HG02759 (cell line): ENCODE data around the gene GLB1L.
"Not testable (repeated sequence)": the region's sequence is repeated elsewhere in the genome, so short reads cannot be mapped to it uniquely, and the experiment has no call there.

Experiments
- ATAC-seq: cut with Tn5 transposase; IDR thresholded peaks from one replicate; pipeline ENCODE4 v1.9.1; 2021; ENCODE audit warnings: mild to moderate bottlenecking, moderate library complexity; ENCODE audit not compliant: unreplicated experiment

The GLB1L gene

GRCh38 chr2:219281588-219281987 is 36.3 kb upstream of the GLB1L start:
- no peak for ATAC-seq

- ATAC-seq, result no peak
Measured at GRCh38 chr2:219280651-219281050, 35.4 kb upstream of the GLB1L start.

GRCh38 chr2:219279916-219280516 is 34.8 kb upstream of the GLB1L start:
- no peak for ATAC-seq

DNA sequence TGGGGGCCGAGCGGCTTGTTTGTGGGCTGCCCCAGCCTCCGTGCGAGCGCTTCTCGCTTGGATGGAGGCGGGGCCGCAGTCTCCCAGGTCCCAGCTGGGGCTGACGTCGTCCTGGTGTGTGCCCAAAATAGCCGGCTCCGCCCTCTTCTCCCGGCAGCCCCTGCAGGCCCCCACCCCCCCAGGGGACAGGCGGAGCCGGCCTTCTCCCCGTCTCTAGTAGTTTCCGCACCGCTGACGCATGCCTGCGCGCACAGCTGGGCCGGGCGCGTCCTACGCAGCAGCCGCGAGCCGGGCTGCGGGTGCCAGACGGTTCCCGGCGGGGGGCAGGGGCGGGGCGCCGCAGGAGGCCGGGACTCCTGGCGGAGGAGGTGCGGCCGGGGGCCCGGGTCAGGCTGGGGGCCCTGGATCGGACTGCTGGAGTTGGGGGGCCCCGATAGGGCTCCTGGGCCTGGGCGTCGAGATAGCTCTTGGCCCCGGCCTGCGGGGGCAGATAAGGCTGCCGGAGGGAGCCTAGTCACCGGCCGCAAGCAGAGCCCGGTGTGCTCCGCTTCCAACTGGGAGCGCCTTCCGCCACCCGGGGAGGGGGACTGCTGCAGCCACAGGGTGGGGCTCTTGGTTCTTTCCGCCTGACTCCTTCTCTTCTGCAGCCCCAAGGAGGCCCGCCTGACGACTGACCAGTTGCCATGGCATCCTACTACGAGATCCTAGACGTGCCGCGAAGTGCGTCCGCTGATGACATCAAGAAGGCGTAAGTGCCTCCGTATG is 34.1 kb upstream of the GLB1L start, which contains the start of gene DNAJB2:
Gene DNAJB2 (plus strand): TSS at position 216 of the 765 bp plus-strand sequence. CDS start 468 bp downstream, at position 684.
- ATAC-seq, result peak; percentile 90

GRCh38 chr2:219278655-219279150 is 33.5 kb upstream of the GLB1L start:
- no peak for ATAC-seq

GRCh38 chr2:219277703-219278654 is 32.7 kb upstream of the GLB1L start:
- ATAC-seq, result peak; percentile 20

- no peak for ATAC-seq
Measured at GRCh38 chr2:219274361-219274921, 29.2 kb upstream of the GLB1L start.

DNA sequence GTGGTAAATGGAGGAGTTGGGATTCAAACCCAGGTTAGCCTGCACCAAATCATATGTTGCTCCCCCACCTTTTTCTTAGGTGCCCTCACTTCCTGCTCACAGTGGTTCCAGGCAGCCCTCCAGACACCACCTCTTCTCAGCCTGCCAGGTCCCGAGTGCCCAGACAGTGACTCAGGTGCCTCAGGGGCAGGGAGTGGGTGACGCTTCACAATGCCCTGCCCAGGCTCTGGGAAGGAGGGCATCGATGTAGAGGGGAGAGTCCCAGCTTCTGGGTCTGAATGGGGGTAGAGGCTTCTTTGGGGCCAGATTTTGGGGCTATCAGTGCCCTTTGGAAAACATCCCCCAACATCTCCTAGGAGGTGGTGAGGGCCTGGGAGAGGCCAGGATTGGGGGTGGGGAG is 28.7 kb upstream of the GLB1L start:
- no peak for ATAC-seq

DNA sequence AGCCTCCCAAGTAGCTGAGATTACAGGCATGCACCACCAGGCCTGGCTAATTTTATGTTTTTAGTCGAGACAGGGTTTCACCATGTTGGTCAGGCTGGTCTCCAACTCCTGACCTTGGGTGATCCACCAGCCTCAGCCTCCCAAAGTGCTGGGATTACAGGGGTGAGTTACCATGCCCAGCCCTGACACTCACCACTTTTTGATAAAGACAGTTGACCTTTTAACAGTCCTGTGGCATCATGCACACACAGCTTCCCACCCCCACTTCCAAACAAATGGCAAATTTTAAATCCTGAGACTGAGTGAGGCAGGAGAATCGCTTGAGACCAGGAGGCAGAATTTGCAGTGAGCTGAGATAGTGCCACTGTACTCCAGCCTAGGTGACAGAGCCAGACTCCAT is 27.8 kb upstream of the GLB1L start:
- no peak for ATAC-seq

DNA sequence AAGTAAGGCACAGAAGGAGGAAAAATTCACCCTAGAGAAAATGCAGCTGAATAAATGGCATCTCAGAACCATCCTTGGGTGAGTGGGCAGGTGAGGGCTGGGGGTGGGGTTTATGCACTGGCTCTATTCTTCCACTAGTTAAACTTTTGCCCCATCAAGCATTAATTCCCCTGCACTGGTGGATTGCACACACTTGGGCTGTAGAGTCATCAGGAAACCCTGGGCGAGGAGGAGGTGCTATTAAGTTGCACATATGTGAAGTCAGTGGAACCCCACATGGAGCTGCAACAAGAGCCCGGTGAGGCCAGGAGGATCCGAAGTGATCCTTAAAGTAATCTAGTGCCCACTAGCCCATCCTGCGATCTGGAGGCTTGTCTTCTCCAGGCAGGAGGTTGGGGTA is 27.1 kb upstream of the GLB1L start:
- ATAC-seq, result no peak

DNA sequence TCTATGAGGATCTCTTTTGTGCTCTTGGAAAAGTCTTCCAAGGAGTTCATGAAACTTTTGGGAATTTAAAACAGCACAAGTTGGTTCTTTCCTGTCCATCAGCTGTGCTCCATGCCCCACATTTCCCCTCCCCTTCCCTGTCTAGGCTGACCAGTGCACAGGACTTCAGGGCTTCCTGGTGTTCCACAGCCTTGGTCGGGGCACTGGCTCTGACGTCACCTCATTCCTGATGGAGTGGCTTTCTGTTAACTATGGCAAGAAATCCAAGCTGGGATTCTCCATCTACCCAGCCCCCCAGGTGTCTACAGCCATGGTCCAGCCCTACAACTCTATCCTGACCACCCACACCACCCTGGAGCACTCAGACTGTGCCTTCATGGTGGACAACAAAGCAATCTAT is 25.8 kb upstream of the GLB1L start:
- ATAC-seq, result no peak

GRCh38 chr2:219270055-219270372 is 24.8 kb upstream of the GLB1L start:
- no peak for ATAC-seq

DNA sequence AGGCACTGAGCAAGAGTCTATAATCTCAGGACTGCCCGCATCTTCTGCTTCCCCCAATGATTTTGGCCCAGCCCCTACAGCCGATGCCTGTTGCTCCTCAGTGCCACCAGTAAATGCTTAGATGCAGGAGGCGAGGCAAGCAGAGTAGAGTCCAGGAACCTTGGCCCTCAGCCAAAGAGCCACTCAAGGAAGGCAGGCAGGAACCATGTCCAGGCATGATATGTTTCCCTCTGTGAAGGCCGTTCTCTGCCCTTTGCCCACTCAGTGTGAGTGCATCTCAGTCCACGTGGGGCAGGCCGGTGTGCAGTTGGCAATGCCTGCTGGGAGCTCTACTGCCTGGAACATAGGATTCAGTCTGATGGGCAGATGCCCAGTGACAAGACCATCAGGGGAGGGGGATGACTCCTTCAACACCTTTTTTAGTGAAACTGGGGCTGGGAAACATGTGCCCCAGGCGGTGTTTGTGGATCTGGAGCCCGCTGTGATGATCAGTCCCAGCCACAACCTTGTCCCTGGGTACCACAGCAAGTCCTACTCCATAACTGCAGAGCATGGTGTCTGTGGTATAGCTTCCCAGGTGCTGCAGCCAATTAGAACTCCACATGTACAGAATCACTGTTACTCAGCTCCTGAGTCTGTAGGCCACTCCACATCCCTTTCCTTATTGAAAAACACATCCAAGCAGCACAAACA is 24.3 kb upstream of the GLB1L start:
- ATAC-seq, result no peak

GRCh38 chr2:219268294-219268693 is 23.1 kb upstream of the GLB1L start:
- no peak for ATAC-seq

DNA sequence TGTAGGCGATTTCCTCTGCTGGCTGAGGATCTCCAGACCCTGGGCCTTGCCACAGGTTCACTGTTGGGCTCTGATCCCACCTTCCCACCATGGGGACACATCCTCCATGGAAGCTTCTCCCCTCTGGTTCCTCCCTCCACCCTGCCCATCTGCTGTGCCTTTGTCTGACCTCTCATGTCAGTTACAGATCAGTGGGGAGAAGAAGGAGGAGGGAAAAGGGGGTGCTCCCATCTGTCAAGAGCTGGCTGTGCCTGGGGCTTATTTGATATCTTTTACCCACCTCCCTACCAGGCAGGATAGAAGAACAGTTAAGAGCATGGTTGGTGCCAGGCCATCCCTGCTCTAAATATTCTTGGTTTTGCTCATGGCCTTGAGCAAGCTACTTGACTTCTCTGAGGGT is 21.6 kb upstream of the GLB1L start:
- ATAC-seq, result no peak

DNA sequence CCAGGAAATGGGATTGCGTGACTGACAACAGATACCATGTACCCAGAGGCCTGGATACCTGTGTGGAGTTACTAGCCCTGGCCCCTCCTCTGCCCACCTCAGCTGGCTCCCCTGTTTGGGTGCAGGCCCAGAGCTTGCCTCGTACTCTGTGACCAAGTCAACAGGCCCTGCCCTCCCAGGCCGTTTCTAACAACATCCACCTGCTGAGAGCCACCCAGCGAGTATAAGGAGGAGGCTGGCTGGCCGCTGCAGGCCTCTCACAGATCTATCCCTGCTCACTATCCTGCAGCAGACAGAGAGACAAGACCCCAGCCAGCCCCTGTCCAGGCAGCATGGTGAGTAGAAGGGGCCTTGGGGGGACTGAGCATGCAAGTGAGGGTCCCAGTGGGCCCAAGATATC is 21.0 kb upstream of the GLB1L start:
- ATAC-seq, result no peak

DNA sequence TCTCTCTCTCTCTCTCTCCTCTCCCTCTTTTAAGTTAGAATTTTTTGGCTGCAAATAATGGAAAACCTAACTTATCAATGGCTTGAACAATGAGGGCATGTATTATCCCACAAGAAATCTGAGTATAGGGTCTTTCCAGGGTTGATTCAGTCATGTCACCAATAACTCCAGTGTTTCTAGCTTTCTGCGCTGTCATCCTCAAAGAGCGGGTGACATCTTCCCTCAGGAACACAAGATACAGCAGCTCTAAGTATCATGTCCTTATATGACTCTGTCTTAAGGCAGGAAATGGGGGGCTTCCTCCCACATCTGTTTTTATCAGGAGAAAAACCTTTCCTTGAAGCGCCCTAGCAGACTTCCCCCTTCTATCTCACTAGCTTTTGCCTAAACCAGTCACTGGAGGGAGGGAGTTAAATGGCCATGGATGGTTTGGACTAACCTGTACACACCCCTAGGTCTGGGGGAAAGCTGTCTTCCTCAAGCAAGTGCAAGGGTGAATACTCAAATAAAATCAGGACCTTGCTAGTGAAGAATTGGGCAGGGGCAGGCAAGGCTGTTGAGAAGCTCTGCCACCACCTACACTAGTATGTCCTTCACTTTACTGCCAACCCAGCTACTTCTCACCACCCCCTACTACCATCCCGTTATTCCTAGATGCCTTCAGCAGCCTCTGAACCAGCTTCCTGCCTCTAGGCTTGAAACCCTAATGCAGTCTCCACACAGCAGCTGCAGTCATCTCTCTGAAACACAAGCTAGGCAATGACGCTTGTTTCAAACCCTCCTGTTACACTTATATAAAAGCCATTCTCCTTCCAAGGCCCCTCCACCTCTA is 16.0 kb upstream of the GLB1L start:
- ATAC-seq, result no peak

DNA sequence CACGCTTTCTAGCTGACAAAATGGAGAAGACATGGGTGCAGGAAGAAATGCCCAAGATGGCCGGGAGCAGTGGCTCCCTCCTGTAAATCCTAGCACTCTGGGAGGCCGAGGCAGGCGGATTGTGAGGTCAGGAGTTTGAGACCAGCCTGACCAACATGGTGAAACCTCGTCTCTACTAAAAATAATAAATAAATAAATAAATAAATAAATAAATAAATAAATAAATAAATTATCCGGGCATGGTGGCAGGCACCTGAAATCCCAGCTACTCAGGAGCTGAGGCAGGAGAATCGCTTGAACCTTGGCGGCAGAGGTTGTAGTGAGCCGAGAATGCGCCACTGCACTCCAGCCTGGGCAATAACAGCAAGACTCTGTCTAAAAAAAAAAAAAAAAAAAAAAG is 13.7 kb upstream of the GLB1L start:
- not testable (repeated sequence) for ATAC-seq

DNA sequence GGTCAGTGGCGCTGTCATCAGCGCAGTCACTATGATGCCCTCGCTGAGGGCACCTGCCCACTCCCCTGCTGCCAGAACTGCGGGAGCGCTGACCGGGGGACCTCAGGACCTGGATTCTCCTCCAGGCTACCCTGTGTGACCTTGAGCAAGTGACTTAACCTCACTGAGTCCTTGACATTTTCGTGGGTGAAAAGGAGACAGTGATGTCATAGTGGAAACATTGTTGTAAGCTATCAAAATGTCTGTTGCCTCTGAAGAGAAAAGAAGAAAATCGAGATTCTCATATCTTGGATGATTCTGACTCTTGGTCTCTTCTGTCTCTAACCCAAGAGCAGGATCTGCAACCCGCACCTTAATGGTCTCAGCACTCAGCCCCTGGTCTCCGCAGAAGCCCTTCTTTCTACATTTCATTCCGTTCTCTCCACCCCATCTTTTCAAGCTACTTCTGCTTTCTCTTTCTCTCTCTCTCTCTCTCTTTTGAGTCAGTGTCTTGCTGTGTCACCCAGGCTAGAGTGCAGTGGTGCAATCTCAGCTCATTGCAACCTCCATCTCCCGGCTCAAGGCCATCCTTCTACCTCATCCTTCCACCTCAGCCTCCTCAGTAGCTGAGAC is 9.5 kb upstream of the GLB1L start:
- peak; percentile 24 for ATAC-seq
